K562 (cell line): ENCODE results near the gene ZNF467.

Experiments
- BRF2 ChIP-seq: IDR thresholded peaks from 3 replicates; pipeline ENCODE4 v1.6.1; 2011; ENCODE audit warnings: borderline replicate concordance, mild to moderate bottlenecking; ENCODE audit not compliant: insufficient read length, insufficient read depth
- CREB1 ChIP-seq, 2 experiments: sonication (generic) in 1 of 2; formaldehyde crosslinking in 1 of 2; IDR thresholded peaks; 2 replicates each; pipeline versions ENCODE4 v1.6.1 to v1.8.0; 2012 to 2022; ENCODE audit warnings: inconsistent platforms in 1 of 2, mild to moderate bottlenecking in 1 of 2, missing genetic modification reagents in 1 of 2, moderate library complexity in 1 of 2
- CSDE1 ChIP-seq, 2 experiments: fragments of 450-650 bp; IDR thresholded peaks; 2 replicates each; pipeline ENCODE4 v1.6.1; 2016; ENCODE audit warnings: mild to moderate bottlenecking in 1 of 2
- CTCF ChIP-seq, 3 experiments: IDR thresholded peaks in 2 of 3; conservative IDR thresholded peaks in 1 of 3; 2 replicates each; pipeline ENCODE4 v1.5.1; 2011 to 2012; ENCODE audit warnings: low read length in 3 of 3, mild to moderate bottlenecking in 3 of 3, control low read depth in 2 of 3, improper control_type of control experiment in 1 of 3, inconsistent platforms in 1 of 3, low read depth in 1 of 3, mixed read lengths in 1 of 3, moderate library complexity in 1 of 3; ENCODE audit not compliant: insufficient read depth in 2 of 3
- FIP1L1 ChIP-seq: fragments of 200-400 bp; formaldehyde crosslinking; IDR thresholded peaks from 2 replicates; pipeline ENCODE4 v1.6.1; 2018; ENCODE audit warnings: mild to moderate bottlenecking, low read depth, low read length; ENCODE audit not compliant: poor library complexity, severe bottlenecking
- YY1 ChIP-seq, 3 experiments: IDR thresholded peaks; 2 replicates each; pipeline ENCODE4 v1.6.1; 2011; ENCODE audit warnings: low read length in 2 of 3, mild to moderate bottlenecking in 2 of 3, moderate library complexity in 2 of 3, borderline replicate concordance in 1 of 3, control low read depth in 1 of 3, low read depth in 1 of 3; ENCODE audit not compliant: insufficient read depth in 3 of 3, insufficient replicate concordance in 2 of 3, control insufficient read depth in 1 of 3, insufficient read length in 1 of 3; ENCODE audit errors: extremely low read depth in 1 of 3
- ZSCAN29 ChIP-seq: fragments of 450-650 bp; IDR thresholded peaks from 2 replicates; pipeline ENCODE4 v1.6.1; 2017

DNA sequence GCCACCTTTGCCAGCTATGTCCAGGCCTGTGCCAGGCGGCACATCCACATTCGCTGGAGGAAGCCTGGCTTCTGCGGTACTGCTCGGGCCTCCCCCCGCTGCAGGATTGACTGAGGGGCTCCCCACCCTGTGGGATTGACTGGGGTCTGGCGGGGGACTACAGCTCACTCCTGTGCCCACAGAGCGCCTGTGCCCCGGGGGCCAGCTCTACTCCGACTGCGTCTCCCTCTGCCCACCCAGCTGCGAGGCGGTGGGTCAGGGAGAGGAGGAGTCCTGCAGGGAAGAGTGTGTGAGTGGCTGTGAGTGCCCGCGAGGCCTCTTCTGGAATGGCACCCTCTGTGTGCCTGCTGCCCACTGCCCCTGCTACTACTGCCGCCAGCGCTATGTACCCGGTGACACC lies 6.7 kb upstream of the ZNF467 start:
- no peak for TF ChIP-seq CREB1 (IDR thresholded peaks at IDR 0.05)
- no peak for TF ChIP-seq CREB1 (CRISPR knock-in tag; IDR thresholded peaks at IDR 0.05)
- no peak for TF ChIP-seq FIP1L1
- TF ChIP-seq CTCF (IDR thresholded peaks at IDR 0.05 in 2 of 3, conservative IDR thresholded peaks at IDR 0.05 in 1 of 3; ENCODE audit: insufficient read depth in 2 of 3, low read depth in 1 of 3, low read length in 3 of 3): no peak
- TF ChIP-seq ZSCAN29: no peak
- no peak for TF ChIP-seq BRF2
- no peak for TF ChIP-seq YY1 (IDR thresholded peaks at IDR 0.05; ENCODE audit: borderline replicate concordance in 1 of 3, control insufficient read depth in 1 of 3, extremely low read depth in 1 of 3, insufficient read depth in 3 of 3, insufficient read length in 1 of 3, insufficient replicate concordance in 2 of 3, low read depth in 1 of 3, low read length in 2 of 3)
- TF ChIP-seq CSDE1 (IDR thresholded peaks at IDR 0.05): no peak
